Heart left ventricle (tissue), 13 donors: Measurements from ENCODE around the gene CCDC127.
A peak's percentile ranks its signal among the peaks of the same experiment; 100 is the strongest.

Experiments used
- POLR2A ChIP-seq, 2 donors: fragments of 450-650 bp; IDR thresholded peaks; one replicate each; pipeline ENCODE4 v1.6.1; 2017; ENCODE audit warnings: antibody characterized with exemption in 2 of 2, mild to moderate bottlenecking in 2 of 2, moderate library complexity in 2 of 2
- TF ChIP-seq, protein P1 (sequence below), 12 donors: fragments of 200-600 bp; sonication (generic) in 4 of 12; IDR thresholded peaks; one replicate each; pipeline versions ENCODE4 v1.5.0 to v1.8.0; 2018 to 2022; ENCODE audit warnings: antibody characterized with exemption in 12 of 12, mild to moderate bottlenecking in 5 of 12
- donor health status: ischemic (EF 13 %, LVEDD 7.1; RV severe dilation, severe dysfunction).
- donor health status: DM: no; HTN: yes; CAD: no.
- donor health status: DM: no; HTN: no; CAD: no.
- donor health status: ischemic (EF 25% LVEDD 6.9; RV normal size, moderate dysfunction).
- donor health status: ischemic (EF 25% LVEDD 5.7; RV mildly dilated, moderate dysfunction).
- donor health status: ischemic (EF 35%, LVEDD 5.7; RV mildly dilated, moderate dysfunction).
- donor health status: nonischemic (EF 11% LVEDD 7.7; RV severe dilation, severe dysfunction).
- donor health status: DM: yes; HTN: yes; CAD: no.
- donor health status: PGD.
- donor health status: ischemic (EF 29% LVEDD 5.4; RV normal size, mild dysfunction).
- donor health status: nonischemic (EF 23%, LVEDD 6.1; RV moderate dilation, normal function).

DNA sequence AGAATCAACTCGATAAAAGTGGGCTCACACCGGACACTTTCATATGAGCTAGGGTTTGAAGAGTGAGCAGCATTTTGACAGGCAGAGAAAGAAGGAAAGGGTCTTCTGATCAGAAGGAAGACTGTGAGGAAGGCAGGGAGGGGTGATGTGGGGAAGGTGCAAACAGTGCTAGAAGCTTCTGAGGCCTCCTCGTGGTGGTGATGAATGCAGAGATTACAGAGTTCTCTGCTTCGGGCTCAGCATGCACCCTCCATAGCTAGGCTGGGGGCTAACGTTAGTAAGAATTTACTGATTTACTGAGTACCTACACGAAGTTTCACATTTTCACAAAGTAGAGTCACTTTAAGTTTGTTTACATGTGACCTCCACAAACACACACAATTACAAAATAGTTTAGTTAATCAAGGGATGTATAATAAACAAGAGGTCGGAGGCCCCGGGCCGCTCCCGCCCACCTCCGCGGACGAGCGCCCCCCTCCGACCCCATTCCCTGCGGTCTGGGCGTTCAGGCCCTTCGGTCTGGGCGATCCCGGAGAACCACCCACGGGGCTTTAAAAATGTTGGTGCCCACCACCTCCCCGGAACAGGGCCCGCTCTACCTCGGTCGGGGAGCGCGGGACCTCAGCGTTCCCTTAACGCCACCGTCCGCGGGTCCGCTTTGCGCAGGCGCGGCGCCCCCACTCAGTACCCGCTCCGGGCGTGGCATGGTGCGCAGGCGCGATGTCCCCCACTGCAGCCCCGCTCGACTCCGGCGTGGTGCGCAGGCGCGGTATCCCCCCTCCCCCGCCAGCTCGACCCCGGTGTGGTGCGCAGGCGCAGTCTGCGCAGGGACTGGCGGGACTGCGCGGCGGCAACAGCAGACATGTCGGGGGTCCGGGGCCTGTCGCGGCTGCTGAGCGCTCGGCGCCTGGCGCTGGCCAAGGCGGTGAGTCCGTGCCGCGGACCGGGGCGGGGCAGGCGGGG lies at the start of gene CCDC127, which contains the start of gene SDHA:
- TF ChIP-seq, protein P1, sequence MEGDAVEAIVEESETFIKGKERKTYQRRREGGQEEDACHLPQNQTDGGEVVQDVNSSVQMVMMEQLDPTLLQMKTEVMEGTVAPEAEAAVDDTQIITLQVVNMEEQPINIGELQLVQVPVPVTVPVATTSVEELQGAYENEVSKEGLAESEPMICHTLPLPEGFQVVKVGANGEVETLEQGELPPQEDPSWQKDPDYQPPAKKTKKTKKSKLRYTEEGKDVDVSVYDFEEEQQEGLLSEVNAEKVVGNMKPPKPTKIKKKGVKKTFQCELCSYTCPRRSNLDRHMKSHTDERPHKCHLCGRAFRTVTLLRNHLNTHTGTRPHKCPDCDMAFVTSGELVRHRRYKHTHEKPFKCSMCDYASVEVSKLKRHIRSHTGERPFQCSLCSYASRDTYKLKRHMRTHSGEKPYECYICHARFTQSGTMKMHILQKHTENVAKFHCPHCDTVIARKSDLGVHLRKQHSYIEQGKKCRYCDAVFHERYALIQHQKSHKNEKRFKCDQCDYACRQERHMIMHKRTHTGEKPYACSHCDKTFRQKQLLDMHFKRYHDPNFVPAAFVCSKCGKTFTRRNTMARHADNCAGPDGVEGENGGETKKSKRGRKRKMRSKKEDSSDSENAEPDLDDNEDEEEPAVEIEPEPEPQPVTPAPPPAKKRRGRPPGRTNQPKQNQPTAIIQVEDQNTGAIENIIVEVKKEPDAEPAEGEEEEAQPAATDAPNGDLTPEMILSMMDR (IDR thresholded peaks at IDR 0.05) = peak in 10 of 12 donors; percentile 16 to 63 (median 40)
- TF ChIP-seq POLR2A (IDR thresholded peaks at IDR 0.05) = peak in 1 of 2 donors; percentile 96
